Esophagus squamous epithelium (tissue), 5 donors: ENCODE measurements around the gene ABCA12. TPM values are rescaled to one million over a fixed set of nuclear protein-coding genes. Genes with fewer than 3 reads are reported as not detected.

Experiments
- DNase-seq: peaks from one replicate; lab custom pipeline; 2025; lab: John Stamatoyannopoulos, UW
- H3K27ac ChIP-seq, 4 donors: fragments of 200-600 bp; sonication (generic); one replicate each; pipeline ENCODE4 v1.5.1; 2016 to 2019; ENCODE audit warnings: mild to moderate bottlenecking in 1 of 4
- H3K27me3 ChIP-seq, 4 donors: fragments of 200-600 bp; sonication (generic); 1 replicate in 3 of 4; 2 replicates in 1 of 4; pipeline versions ENCODE4 v1.5.1 to v1.6.0; 2017 to 2021; ENCODE audit warnings: antibody characterized with exemption in 1 of 4
- H3K36me3 ChIP-seq, 3 donors: fragments of 200-600 bp; sonication (generic); one replicate each; pipeline ENCODE4 v1.5.1; 2016 to 2019
- H3K4me1 ChIP-seq, 3 donors: fragments of 200-600 bp; sonication (generic); one replicate each; pipeline ENCODE4 v1.5.1; 2017 to 2019
- H3K4me3 ChIP-seq, 4 donors: fragments of 200-600 bp; sonication (generic); 1 replicate in 3 of 4; 2 replicates in 1 of 4; pipeline ENCODE4 v1.5.1; 2016 to 2019; ENCODE audit warnings: mild to moderate bottlenecking in 2 of 4, moderate library complexity in 1 of 4
- H3K9me3 ChIP-seq, 3 donors: fragments of 200-600 bp; sonication (generic); one replicate each; pipeline ENCODE4 v1.5.1; 2016 to 2019
- CTCF ChIP-seq, 6 experiments: fragments of 450-650 bp in 4 of 6; fragments of 200-600 bp in 2 of 6; sonication (generic) in 2 of 6; IDR thresholded peaks; one replicate each; pipeline ENCODE4 v1.5.1; 2016 to 2019; ENCODE audit warnings: antibody characterized with exemption in 6 of 6, mild to moderate bottlenecking in 4 of 6, moderate library complexity in 4 of 6
- POLR2A ChIP-seq, 4 donors: fragments of 450-650 bp; IDR thresholded peaks; one replicate each; pipeline ENCODE4 v1.6.1; 2017; ENCODE audit warnings: antibody characterized with exemption in 4 of 4, mild to moderate bottlenecking in 4 of 4, moderate library complexity in 3 of 4
- WGBS, 2 donors: methylation state at CpG; one replicate each; pipeline ENCODE4 v1.1.5; 2018; 5-methylcytosine and 5-hydroxymethylcytosine counted together
- intact Hi-C: fragments of 100-400 bp; cut with DNase I; formaldehyde crosslinking; loops from one replicate; pipeline ENCODE4 v1.15.0; 2022
- total RNA-seq, 4 donors: library from RNA; depleted of rRNA; stranded (reverse); fragments of >200 nt; gene quantifications; one replicate each; pipeline ENCODE4 v1.1.0, GENCODE V29; 2016
- donor health status: DM: yes; HTN: yes; CAD: no.

ABCA12 gene
- total RNA-seq, 4 donors from 2014 or later = 1.5 to 45.7 (median 3.8) TPM

GRCh38 chr2:215052404-215052803, 86.0 kb downstream of the ABCA12 start:
- 41 to 48% methylated on average over 3 of the region's 3 CpGs for WGBS, 2 donors
- DNase-seq = no peak
- H3K4me3 ChIP-seq = no peak overlapping the region
- H3K36me3 ChIP-seq = no peaks in the 10 kb centered on the region
- intact Hi-C loops = no loop called here
- TF ChIP-seq POLR2A (IDR thresholded peaks at IDR 0.05) (no peak), CTCF (IDR thresholded peaks at IDR 0.05) (no peak)
- H3K4me1 ChIP-seq = peaks cover 0 to 4% (median 0%) of the 10 kb centered on the region in 3 donors
- no peak overlapping the region for H3K27ac ChIP-seq
- H3K27me3 ChIP-seq = no peaks in the 10 kb centered on the region
- H3K9me3 ChIP-seq = no peaks in the 10 kb centered on the region

DNA sequence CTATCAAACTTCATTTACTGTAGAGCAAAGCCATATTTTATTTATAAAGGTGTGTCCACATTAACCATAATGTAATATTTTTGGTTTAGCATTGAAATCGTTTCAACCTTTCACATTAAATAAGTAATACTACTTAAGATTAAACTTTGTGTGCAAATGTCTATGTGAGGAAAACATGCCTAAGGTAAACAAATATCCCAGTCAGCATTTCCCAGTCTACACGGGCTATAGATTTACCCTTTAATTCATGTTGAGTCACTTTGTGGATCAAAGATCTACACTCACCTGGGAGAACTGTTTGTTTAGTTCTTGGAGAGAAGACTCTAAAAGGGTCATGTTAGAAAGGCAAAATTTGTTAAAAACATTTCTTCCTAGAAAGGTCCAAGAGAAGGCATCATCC, 89.1 kb downstream of the ABCA12 start:
- TF ChIP-seq POLR2A (IDR thresholded peaks at IDR 0.05) (no peak), CTCF (IDR thresholded peaks at IDR 0.05) (no peak)
- Histone ChIP-seq H3K4me3 (no peak overlapping the region), H3K27ac (no peak overlapping the region), H3K36me3 (no peaks in the 10 kb centered on the region), H3K27me3 (no peaks in the 10 kb centered on the region), H3K4me1 (peaks cover 0 to 4% (median 0%) of the 10 kb centered on the region in 3 donors), H3K9me3 (no peaks in the 10 kb centered on the region)
- WGBS, 2 donors = 71 to 72% methylated on average over 2 of the region's 2 CpGs
- DNase-seq = no peak
- intact Hi-C loops = no loop called here

- no peaks in the 10 kb centered on the region for H3K27me3 ChIP-seq
- intact Hi-C loops = no loop called here
- TF ChIP-seq CTCF (IDR thresholded peaks at IDR 0.05) (no peak), POLR2A (IDR thresholded peaks at IDR 0.05) (no peak)
- no peak overlapping the region for H3K4me3 ChIP-seq
- 79 to 87% methylated on average over 3 of the region's 3 CpGs for WGBS, 2 donors
- H3K9me3 ChIP-seq = no peaks in the 10 kb centered on the region
- H3K4me1 ChIP-seq = no peaks in the 10 kb centered on the region
- no peak overlapping the region for H3K27ac ChIP-seq
- no peaks in the 10 kb centered on the region for H3K36me3 ChIP-seq
- no peak for DNase-seq
These were observed 100.0 kb downstream of the ABCA12 start for GRCh38 chr2:215038421-215038820.

DNA sequence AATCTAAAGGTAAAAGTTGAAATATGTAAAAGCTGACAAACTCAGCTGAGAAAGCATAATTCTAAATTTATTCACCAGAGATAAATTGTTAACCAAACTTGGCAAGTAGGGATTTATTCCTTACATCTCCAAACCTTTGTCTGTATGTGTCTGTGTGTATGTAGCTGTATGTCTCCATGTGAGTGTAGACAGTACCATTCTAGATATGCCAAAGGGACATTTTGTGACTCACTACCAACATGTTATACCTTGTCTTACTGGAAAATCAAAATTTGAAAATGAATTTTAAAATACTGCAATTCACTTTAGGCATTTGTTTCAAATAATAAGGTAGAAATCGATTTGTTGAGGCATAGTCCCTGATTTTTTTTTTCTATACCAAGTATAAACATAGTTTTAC, 102.1 kb downstream of the ABCA12 start:
- H3K9me3 ChIP-seq = no peaks in the 10 kb centered on the region
- WGBS, 2 donors = 20 to 54% methylated on average over 1 of the region's 1 CpG
- no peak overlapping the region for H3K27ac ChIP-seq
- no peak for DNase-seq
- TF ChIP-seq CTCF (IDR thresholded peaks at IDR 0.05) (no peak), POLR2A (IDR thresholded peaks at IDR 0.05) (no peak)
- H3K27me3 ChIP-seq = no peaks in the 10 kb centered on the region
- intact Hi-C loops = no loop called here
- H3K4me1 ChIP-seq = no peaks in the 10 kb centered on the region
- no peaks in the 10 kb centered on the region for H3K36me3 ChIP-seq
- H3K4me3 ChIP-seq = no peak overlapping the region

DNA sequence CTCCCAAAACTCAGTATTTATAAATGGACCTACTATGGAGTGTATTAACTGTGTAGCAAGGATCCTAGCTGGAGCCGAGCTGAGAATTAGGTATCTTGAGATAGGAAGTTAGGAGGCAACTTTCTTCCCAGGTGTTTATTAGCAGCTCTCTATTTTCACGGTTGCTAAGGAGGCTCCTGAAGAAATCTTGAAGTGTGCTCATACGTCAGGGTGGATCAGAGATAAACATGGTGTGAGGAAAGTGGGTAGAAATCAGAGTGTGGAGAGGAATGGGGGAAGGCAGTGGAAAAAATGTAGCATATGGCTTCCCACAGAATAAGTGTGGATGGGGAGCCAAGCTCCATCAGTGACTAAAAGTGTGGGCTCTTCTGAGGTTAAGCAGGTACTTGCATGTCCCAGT, 104.3 kb downstream of the ABCA12 start:
- intact Hi-C loops = no loop called here
- no peak overlapping the region for H3K4me3 ChIP-seq
- no peak overlapping the region for H3K27ac ChIP-seq
- H3K36me3 ChIP-seq = no peaks in the 10 kb centered on the region
- H3K4me1 ChIP-seq = no peaks in the 10 kb centered on the region
- no peak for DNase-seq
- WGBS, 2 donors = 72 to 76% methylated on average over 3 of the region's 3 CpGs
- TF ChIP-seq POLR2A (IDR thresholded peaks at IDR 0.05) (no peak), CTCF (IDR thresholded peaks at IDR 0.05) (no peak)
- no peaks in the 10 kb centered on the region for H3K9me3 ChIP-seq
- H3K27me3 ChIP-seq = no peaks in the 10 kb centered on the region
